OCI-LY3 (cell line): ENCODE results near the gene APAF1.

Experiments
- H2AFZ ChIP-seq: fragments of 200-600, 300-600 bp; shearing (Covaris generic); 2 replicates; pipeline ENCODE4 v1.6.0; 2014; ENCODE audit warnings: antibody characterized with exemption, low read depth, low read length
- H3K27ac ChIP-seq: fragments of 200-600, 300-600 bp; sonication (generic); 2 replicates; pipeline ENCODE4 v1.5.1; 2014; ENCODE audit warnings: mild to moderate bottlenecking, low read length, moderate library complexity, mixed read lengths
- H3K27me3 ChIP-seq: fragments of 200-600, 300-600 bp; sonication (generic); 2 replicates; pipeline ENCODE4 v1.6.1; 2014; ENCODE audit warnings: low read depth, low read length, mixed read lengths
- H3K36me3 ChIP-seq: fragments of 200-600, 300-600 bp; sonication (generic); replicated peaks from 2 replicates; pipeline ENCODE3; 2014; ENCODE audit warnings: low read depth, low read length, mixed read lengths
- H3K4me1 ChIP-seq: fragments of 300-600, 200-600 bp; sonication (generic); 2 replicates; pipeline ENCODE4 v1.6.1; 2014; ENCODE audit warnings: low read length, mixed read lengths
- H3K4me2 ChIP-seq: fragments of 200-600, 300-600 bp; sonication (generic); 2 replicates; pipeline ENCODE4 v1.6.1; 2014; ENCODE audit warnings: low read length, mixed read lengths
- H3K4me3 ChIP-seq: fragments of 300-600, 200-600 bp; sonication (generic); 2 replicates; pipeline ENCODE4 v1.5.1; 2014; ENCODE audit warnings: antibody characterized with exemption, mild to moderate bottlenecking, low read length, moderate library complexity
- H3K79me2 ChIP-seq: fragments of 300-600, 200-600 bp; shearing (Covaris generic); 2 replicates; pipeline ENCODE4 v1.6.1; 2014; ENCODE audit warnings: mild to moderate bottlenecking, low read length, mixed read lengths
- H3K9ac ChIP-seq: fragments of 300-600, 200-600 bp; shearing (Covaris generic); 2 replicates; pipeline ENCODE4 v1.6.0; 2014; ENCODE audit warnings: mild to moderate bottlenecking, low read length, moderate library complexity
- H3K9me3 ChIP-seq: fragments of 200-600, 300-600 bp; shearing (Covaris generic); 2 replicates; pipeline ENCODE4 v1.6.1; 2014; ENCODE audit warnings: low read length, mixed read lengths; ENCODE audit not compliant: insufficient read depth
- H4K20me1 ChIP-seq: fragments of 200-600, 300-600 bp; sonication (generic); 2 replicates; pipeline ENCODE4 v1.6.1; 2016; ENCODE audit warnings: low read length, mixed read lengths; ENCODE audit not compliant: insufficient read depth
- CTCF ChIP-seq: fragments of 200-600, 300-600 bp; sonication (generic); IDR thresholded peaks from 2 replicates; pipeline ENCODE4 v1.5.1; 2014; ENCODE audit warnings: antibody characterized with exemption, low read length, low read depth
- EZH2phosphoT487 ChIP-seq: fragments of 200-600 bp; shearing (Covaris generic); IDR thresholded peaks from 2 replicates; pipeline ENCODE4 v1.6.1; 2018; ENCODE audit warnings: antibody characterized with exemption, mixed run types, low read depth

Gene APAF1

GRCh38 chr12:98741556-98742265, 96.6 kb downstream of the APAF1 start:
- peaks cover 12% of the 10 kb centered on the region; the same call in 1 of the 2 replicates for H3K4me1 ChIP-seq
- H3K27ac ChIP-seq = no peak overlapping the region
- no peaks in the 10 kb centered on the region for H3K79me2 ChIP-seq
- H3K9ac ChIP-seq = no peak overlapping the region
- H3K27me3 ChIP-seq = peaks cover 6% of the 10 kb centered on the region; the same call in 1 of the 2 replicates
- H3K36me3 ChIP-seq = no peaks in the 10 kb centered on the region
- no peak overlapping the region for H3K4me2 ChIP-seq
- no peak overlapping the region for H2AFZ ChIP-seq
- no peaks in the 10 kb centered on the region for H3K9me3 ChIP-seq
- no peaks in the 10 kb centered on the region for H4K20me1 ChIP-seq
- no peak overlapping the region for H3K4me3 ChIP-seq
- no peak for TF ChIP-seq EZH2phosphoT487
- no peak for TF ChIP-seq CTCF

- H3K4me1 ChIP-seq = peaks cover 12% of the 10 kb centered on the region; the same call in 1 of the 2 replicates
Measured at GRCh38 chr12:98743362-98743953, 98.4 kb downstream of the APAF1 start.

GRCh38 chr12:98744680-98745079, 99.6 kb downstream of the APAF1 start:
- Histone ChIP-seq H3K27me3 (peaks cover 9% of the 10 kb centered on the region; the same call in 1 of the 2 replicates), H3K9ac (no peak overlapping the region; the same call in 1 of the 2 replicates), H3K9me3 (no peaks in the 10 kb centered on the region), H2AFZ (no peak overlapping the region), H3K79me2 (no peaks in the 10 kb centered on the region), H4K20me1 (no peaks in the 10 kb centered on the region), H3K4me3 (peak overlapping the region; percentile 82; the same call in 1 of the 2 replicates), H3K4me2 (peak overlapping the region; percentile 89), H3K4me1 (peaks cover 12% of the 10 kb centered on the region; the same call in 1 of the 2 replicates), H3K27ac (no peak overlapping the region), H3K36me3 (no peaks in the 10 kb centered on the region)
- TF ChIP-seq EZH2phosphoT487 (no peak), CTCF (no peak)

More at GRCh38 chr12:98743362-98743953, 98.4 kb downstream of the APAF1 start:
- Histone ChIP-seq H3K27ac (no peak overlapping the region), H4K20me1 (no peaks in the 10 kb centered on the region), H3K79me2 (no peaks in the 10 kb centered on the region), H3K4me3 (no peak overlapping the region), H3K9me3 (no peaks in the 10 kb centered on the region), H3K9ac (no peak overlapping the region), H3K36me3 (no peaks in the 10 kb centered on the region), H3K27me3 (peaks cover 9% of the 10 kb centered on the region; the same call in 1 of the 2 replicates), H2AFZ (no peak overlapping the region), H3K4me2 (no peak overlapping the region)
- TF ChIP-seq CTCF (peak; percentile 82), EZH2phosphoT487 (no peak)

GRCh38 chr12:98745578-98746391, 100.7 kb downstream of the APAF1 start:
- H3K27me3 ChIP-seq = peaks cover 9% of the 10 kb centered on the region; the same call in 1 of the 2 replicates
- H2AFZ ChIP-seq = peak overlapping the region; percentile 85
- peak overlapping the region; percentile 82 for H3K4me3 ChIP-seq
- peak overlapping the region; percentile 89 for H3K4me2 ChIP-seq
- no peaks in the 10 kb centered on the region for H3K79me2 ChIP-seq
- H3K4me1 ChIP-seq = peaks cover 12% of the 10 kb centered on the region; the same call in 1 of the 2 replicates
- H4K20me1 ChIP-seq = no peaks in the 10 kb centered on the region
- H3K36me3 ChIP-seq = no peaks in the 10 kb centered on the region
- H3K9me3 ChIP-seq = no peaks in the 10 kb centered on the region
- peak; percentile 12; the same call in 1 of the 2 replicates for TF ChIP-seq CTCF
- no peak for TF ChIP-seq EZH2phosphoT487
- no peak overlapping the region for H3K27ac ChIP-seq
- peak overlapping the region; percentile 63 for H3K9ac ChIP-seq
